Osteoblast (primary cell): Measurements from ENCODE around the gene SPATA16. TPM values are rescaled to one million over a fixed set of nuclear protein-coding genes. Genes with fewer than 3 reads are reported as not detected.

Experiments used
- DNase-seq: peaks from one replicate; pipeline ENCODE4 v3.0.0; 2011; ENCODE audit warnings: low spot score, mixed read lengths; ENCODE audit not compliant: insufficient read length; ENCODE audit errors: missing footprints
- H2AFZ ChIP-seq: 2 replicates; pipeline ENCODE4 v1.6.0; 2011; ENCODE audit warnings: mild to moderate bottlenecking, low read length
- H3K27ac ChIP-seq: 2 replicates; pipeline ENCODE4 v1.5.1; 2011; ENCODE audit warnings: mild to moderate bottlenecking, low read depth, low read length, moderate library complexity
- H3K27me3 ChIP-seq: 2 replicates; pipeline ENCODE4 v1.6.0; 2012; ENCODE audit warnings: mild to moderate bottlenecking, control low read depth, inconsistent platforms, low read length, moderate library complexity; ENCODE audit not compliant: insufficient read depth
- H3K36me3 ChIP-seq: 2 replicates; pipeline ENCODE4 v1.5.1; 2011; ENCODE audit warnings: mild to moderate bottlenecking, low read length, control low read depth, moderate library complexity; ENCODE audit not compliant: insufficient read depth
- H3K4me1 ChIP-seq: 2 replicates; pipeline ENCODE4 v1.5.1; 2011; ENCODE audit warnings: mild to moderate bottlenecking, low read length, control low read depth, moderate library complexity; ENCODE audit not compliant: insufficient read depth
- H3K4me2 ChIP-seq: 2 replicates; pipeline ENCODE4 v1.6.0; 2011; ENCODE audit warnings: mild to moderate bottlenecking, low read length; ENCODE audit not compliant: insufficient read depth
- H3K4me3 ChIP-seq: fragments of 200-600 bp; sonication (generic); 3 replicates; pipeline ENCODE4 v1.5.1; 2012; ENCODE audit warnings: mild to moderate bottlenecking, low read length, inconsistent platforms; ENCODE audit not compliant: insufficient read depth
- H3K79me2 ChIP-seq: 2 replicates; pipeline ENCODE4 v1.6.0; 2012; ENCODE audit warnings: mild to moderate bottlenecking, low read length, control low read depth, inconsistent platforms; ENCODE audit not compliant: insufficient read depth
- H3K9me3 ChIP-seq: 2 replicates; pipeline ENCODE4 v1.5.1; 2011; ENCODE audit warnings: low read depth, low read length, control low read depth
- H4K20me1 ChIP-seq: 2 replicates; pipeline ENCODE4 v1.6.0; 2012; ENCODE audit warnings: mild to moderate bottlenecking, low read length, control low read depth; ENCODE audit not compliant: insufficient read depth
- total RNA-seq: library from RNA; depleted of rRNA; stranded (reverse); fragments of >200 nt; gene quantifications from 2 replicates; pipeline ENCODE4 v1.2.3, GENCODE V29; 2012
- TF ChIP-seq, protein P1 (sequence below): IDR thresholded peaks from 2 replicates; pipeline ENCODE4 v1.5.1; 2011; ENCODE audit warnings: mild to moderate bottlenecking, low read depth, low read length, moderate library complexity; ENCODE audit errors: extremely low read depth

The SPATA16 gene
- total RNA-seq, 1 donor: not detected

DNA sequence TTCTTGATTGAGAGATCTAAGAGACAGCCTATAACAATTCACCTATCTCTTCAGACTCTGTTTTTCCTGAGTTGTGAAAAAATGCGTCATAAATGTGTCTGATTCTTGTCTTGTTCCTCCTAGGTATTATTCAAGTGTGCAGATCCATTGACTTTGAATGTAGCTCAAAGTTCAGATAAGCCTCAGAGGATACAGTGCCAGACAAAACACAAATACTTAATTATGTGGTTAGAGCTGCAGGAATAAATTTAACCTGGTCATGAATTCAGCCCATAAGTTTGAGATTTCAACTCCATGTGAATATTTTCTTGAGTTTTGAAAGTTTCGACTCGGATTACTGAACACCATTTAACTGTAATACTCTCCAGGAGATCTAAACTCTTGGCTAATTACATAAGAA is 216.5 kb downstream of the SPATA16 start:
- H3K4me1 ChIP-seq: no peaks in the 10 kb centered on the region
- no peaks in the 10 kb centered on the region for H4K20me1 ChIP-seq
- DNase-seq: no peak
- no peak overlapping the region for H3K4me2 ChIP-seq
- H3K36me3 ChIP-seq: no peaks in the 10 kb centered on the region
- H3K79me2 ChIP-seq: no peaks in the 10 kb centered on the region
- H2AFZ ChIP-seq: no peak overlapping the region
- TF ChIP-seq, protein P1, sequence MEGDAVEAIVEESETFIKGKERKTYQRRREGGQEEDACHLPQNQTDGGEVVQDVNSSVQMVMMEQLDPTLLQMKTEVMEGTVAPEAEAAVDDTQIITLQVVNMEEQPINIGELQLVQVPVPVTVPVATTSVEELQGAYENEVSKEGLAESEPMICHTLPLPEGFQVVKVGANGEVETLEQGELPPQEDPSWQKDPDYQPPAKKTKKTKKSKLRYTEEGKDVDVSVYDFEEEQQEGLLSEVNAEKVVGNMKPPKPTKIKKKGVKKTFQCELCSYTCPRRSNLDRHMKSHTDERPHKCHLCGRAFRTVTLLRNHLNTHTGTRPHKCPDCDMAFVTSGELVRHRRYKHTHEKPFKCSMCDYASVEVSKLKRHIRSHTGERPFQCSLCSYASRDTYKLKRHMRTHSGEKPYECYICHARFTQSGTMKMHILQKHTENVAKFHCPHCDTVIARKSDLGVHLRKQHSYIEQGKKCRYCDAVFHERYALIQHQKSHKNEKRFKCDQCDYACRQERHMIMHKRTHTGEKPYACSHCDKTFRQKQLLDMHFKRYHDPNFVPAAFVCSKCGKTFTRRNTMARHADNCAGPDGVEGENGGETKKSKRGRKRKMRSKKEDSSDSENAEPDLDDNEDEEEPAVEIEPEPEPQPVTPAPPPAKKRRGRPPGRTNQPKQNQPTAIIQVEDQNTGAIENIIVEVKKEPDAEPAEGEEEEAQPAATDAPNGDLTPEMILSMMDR: no peak
- H3K27ac ChIP-seq: no peak overlapping the region
- H3K4me3 ChIP-seq: no peak overlapping the region
- no peaks in the 10 kb centered on the region for H3K27me3 ChIP-seq
- no peaks in the 10 kb centered on the region for H3K9me3 ChIP-seq

DNA sequence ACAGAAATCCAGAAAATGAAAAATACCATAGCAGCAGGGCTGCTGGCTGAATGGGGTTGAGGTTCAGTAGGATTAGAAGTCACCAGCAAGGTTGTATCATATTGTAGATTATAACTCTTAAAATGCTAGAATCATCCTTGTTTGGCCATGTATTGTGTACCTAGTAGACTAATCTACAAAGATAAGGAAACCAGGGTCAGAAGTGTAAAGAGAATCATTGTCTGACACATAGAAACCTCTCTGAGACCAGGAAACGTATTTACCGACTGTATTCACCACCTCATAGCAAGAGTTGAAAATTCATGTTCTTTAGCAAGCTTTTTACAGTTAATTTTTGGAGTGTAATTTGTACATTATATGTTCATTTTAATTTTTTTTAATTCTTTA is 221.7 kb downstream of the SPATA16 start:
- TF ChIP-seq, protein P1: no peak
- no peak for DNase-seq

DNA sequence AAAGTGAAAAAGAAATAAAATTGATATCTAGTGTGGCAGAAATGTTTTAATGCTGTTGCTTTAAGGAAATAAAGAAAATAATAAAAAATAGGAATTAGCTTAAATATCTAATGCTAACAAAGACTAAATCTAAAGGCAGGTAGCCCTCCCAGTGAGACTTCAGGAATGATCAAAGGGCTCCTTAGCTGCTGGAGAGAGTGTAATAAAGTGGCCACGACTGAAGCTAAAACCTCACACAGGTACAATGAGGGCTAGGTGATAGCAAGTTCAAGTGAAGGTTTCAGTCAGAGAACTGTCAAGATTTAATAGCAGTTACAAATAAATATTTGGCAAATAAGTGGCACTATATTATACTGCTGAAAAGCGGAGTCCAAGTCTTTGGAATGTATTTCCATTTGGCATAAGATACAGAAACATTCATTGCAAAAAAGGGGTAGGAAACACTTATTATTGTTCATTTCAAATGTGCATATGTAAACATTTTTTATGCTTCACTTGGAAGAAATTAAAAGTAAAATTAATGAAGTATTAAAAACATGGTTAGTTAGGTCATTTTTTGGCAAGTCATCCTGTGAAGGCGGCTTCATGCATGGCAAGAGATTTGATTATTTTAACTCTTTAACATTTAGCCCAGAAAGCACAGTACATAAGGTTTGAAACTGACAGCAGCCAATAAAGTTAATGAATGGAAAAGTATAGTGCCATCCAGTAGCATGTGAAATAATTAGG is 222.3 kb downstream of the SPATA16 start:
- H3K27ac ChIP-seq: no peak overlapping the region
- no peak overlapping the region for H3K4me2 ChIP-seq
- no peak overlapping the region for H2AFZ ChIP-seq
- H3K79me2 ChIP-seq: no peaks in the 10 kb centered on the region
- no peak overlapping the region for H3K4me3 ChIP-seq
- TF ChIP-seq, protein P1: no peak
- H3K27me3 ChIP-seq: no peaks in the 10 kb centered on the region
- no peak for DNase-seq
- H4K20me1 ChIP-seq: no peaks in the 10 kb centered on the region
- no peaks in the 10 kb centered on the region for H3K36me3 ChIP-seq
- H3K9me3 ChIP-seq: no peaks in the 10 kb centered on the region
- no peaks in the 10 kb centered on the region for H3K4me1 ChIP-seq

More for the DNA sequence above, 221.7 kb downstream of the SPATA16 start:
- no peaks in the 10 kb centered on the region for H4K20me1 ChIP-seq
- no peaks in the 10 kb centered on the region for H3K27me3 ChIP-seq
- H3K36me3 ChIP-seq: no peaks in the 10 kb centered on the region
- no peaks in the 10 kb centered on the region for H3K4me1 ChIP-seq
- no peak overlapping the region for H3K27ac ChIP-seq
- H3K4me2 ChIP-seq: no peak overlapping the region
- H3K9me3 ChIP-seq: no peaks in the 10 kb centered on the region
- H3K79me2 ChIP-seq: no peaks in the 10 kb centered on the region
- no peak overlapping the region for H2AFZ ChIP-seq
- no peak overlapping the region for H3K4me3 ChIP-seq

DNA sequence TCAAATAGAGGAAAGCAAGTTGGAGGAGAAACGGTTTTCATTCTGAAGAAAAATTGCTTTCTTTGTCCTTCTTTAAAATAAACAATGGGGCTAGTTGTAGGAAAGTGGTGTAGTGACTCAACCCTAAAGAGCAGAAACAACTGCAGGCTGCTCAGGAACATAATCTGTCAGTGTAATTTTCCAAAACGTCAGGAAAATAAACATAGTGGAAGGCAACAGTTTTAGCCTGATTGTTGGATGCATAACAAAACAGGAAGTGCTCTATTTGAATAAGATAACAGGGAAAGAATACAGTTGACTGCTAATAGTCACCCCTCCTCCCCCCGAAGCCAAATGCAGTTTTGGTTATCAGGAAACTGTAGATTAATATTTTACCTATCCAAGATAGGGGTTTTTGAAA is 222.9 kb downstream of the SPATA16 start:
- Histone ChIP-seq H3K9me3 (no peaks in the 10 kb centered on the region), H3K4me3 (no peak overlapping the region), H2AFZ (no peak overlapping the region), H3K36me3 (no peaks in the 10 kb centered on the region), H3K79me2 (no peaks in the 10 kb centered on the region), H3K4me1 (no peaks in the 10 kb centered on the region), H3K27me3 (no peaks in the 10 kb centered on the region), H4K20me1 (no peaks in the 10 kb centered on the region), H3K27ac (no peak overlapping the region), H3K4me2 (no peak overlapping the region)
- TF ChIP-seq, protein P1: no peak
- DNase-seq: no peak
